HUES48 (cell line): ENCODE measurements around the gene CCDC124.
A peak's percentile ranks its signal among the peaks of the same experiment; 100 is the strongest.

Experiments used
- H3K27ac ChIP-seq: one replicate; pipeline ENCODE4 v1.7.0; 2013; ENCODE audit warnings: low read depth, low read length, inconsistent platforms
- H3K27me3 ChIP-seq: 2 replicates; pipeline ENCODE4 v1.6.1; 2013; ENCODE audit warnings: mild to moderate bottlenecking, low read length; ENCODE audit not compliant: control insufficient read depth, insufficient read depth
- H3K36me3 ChIP-seq: 2 replicates; pipeline ENCODE4 v1.6.1; 2013; ENCODE audit warnings: low read length; ENCODE audit not compliant: control insufficient read depth, insufficient read depth
- H3K4me1 ChIP-seq: 2 replicates; pipeline ENCODE4 v1.6.1; 2013; ENCODE audit warnings: mild to moderate bottlenecking, low read length; ENCODE audit not compliant: control insufficient read depth, insufficient read depth
- H3K4me3 ChIP-seq: 2 replicates; pipeline ENCODE4 v1.5.1; 2013; ENCODE audit warnings: mild to moderate bottlenecking, low read depth, low read length
- H3K9ac ChIP-seq: 2 replicates; pipeline ENCODE4 v1.6.1; 2013; ENCODE audit warnings: mild to moderate bottlenecking, low read depth, low read length, moderate library complexity
- H3K9me3 ChIP-seq: 2 replicates; pipeline ENCODE4 v1.6.1; 2013; ENCODE audit warnings: low read length; ENCODE audit not compliant: control insufficient read depth, insufficient read depth

Gene CCDC124

DNA sequence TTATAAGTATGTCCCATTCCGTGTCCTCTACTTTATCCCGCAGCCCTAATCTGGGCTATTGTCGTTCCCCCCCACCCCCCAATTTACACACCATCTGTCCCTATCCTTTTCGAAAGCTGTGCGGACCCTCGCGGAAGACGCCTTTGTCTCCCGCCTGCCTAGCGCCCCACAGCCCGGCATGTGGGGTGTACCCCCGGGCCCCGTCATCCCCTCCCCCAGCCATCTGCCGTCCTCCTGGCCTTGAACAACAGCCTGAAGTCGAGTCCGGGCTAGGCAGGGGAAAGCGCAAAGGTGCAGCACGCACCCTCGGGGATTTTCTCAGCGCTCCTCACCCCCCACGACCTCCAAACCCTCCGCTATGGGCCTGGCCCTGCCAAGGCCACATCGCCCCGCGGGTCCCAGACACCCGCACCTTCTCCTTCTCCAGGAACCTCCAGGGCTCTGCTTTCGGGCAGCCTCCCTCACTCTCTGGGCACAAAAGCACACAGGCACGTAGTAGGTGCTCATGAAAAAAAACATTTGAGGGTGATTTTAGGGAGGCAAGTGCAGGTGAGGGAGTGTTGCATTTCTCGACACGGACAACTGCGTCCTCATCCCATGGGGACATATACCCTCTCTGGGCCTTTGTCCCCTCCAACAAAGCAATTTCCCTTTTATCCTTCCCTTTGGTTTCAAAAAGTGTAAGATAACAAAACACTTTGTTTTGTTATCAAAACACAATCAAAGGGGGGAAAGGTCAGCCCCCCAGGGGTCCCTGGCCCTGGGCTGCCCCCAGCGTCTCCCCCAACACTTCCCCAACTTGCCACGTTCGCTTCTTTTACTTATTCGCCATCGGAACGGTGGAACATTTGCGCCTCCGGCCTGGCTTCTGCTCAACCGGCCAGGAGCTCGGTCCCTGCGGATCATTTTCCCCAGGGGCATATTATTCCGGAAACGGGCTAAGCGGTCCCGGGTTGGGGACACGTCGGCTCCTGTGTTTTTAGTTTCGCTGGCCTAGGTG is 16.4 kb downstream of the CCDC124 start:
- peak overlapping the region; percentile 15; the same call in 1 of the 2 replicates for H3K9ac ChIP-seq
- peak overlapping the region; percentile 60 for H3K4me3 ChIP-seq
- H3K27ac ChIP-seq, result no peak overlapping the region
- 0 out of 2 replicates have a peak, but pooled peaks cover under 1% of the 10 kb centered on the region for H3K36me3 ChIP-seq
- H3K27me3 ChIP-seq, result peaks cover 55% of the 10 kb centered on the region
- H3K9me3 ChIP-seq, result no peaks in the 10 kb centered on the region
- peaks cover 26% of the 10 kb centered on the region for H3K4me1 ChIP-seq

DNA sequence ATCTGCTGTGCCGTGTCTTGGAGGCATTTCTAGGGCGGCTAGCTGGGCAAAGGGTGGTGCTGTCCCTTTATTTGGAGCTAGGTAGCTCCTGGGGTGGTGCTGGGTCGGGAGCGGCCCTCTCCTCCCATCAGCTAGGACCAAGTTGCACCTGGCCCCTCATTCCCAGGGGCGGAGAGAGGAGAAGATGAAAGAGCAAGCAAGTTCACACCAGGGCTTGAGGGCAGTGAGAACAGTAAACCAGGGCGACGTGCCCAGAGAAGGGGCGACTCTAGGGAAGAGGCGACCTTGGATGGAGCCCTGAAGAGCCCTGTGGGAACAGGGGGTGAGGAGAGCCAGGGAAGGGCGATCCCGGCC is 17.1 kb downstream of the CCDC124 start:
- peak overlapping the region; percentile 60 for H3K4me3 ChIP-seq
- peaks cover 58% of the 10 kb centered on the region for H3K27me3 ChIP-seq

GRCh38 chr19:17950310-17951156 is 17.7 kb downstream of the CCDC124 start:
- H3K4me3 ChIP-seq, result peak overlapping the region; percentile 60
- H3K4me1 ChIP-seq, result peaks cover 26% of the 10 kb centered on the region
- H3K27me3 ChIP-seq, result peaks cover 58% of the 10 kb centered on the region
- H3K36me3 ChIP-seq, result no peaks in the 10 kb centered on the region
- H3K9ac ChIP-seq, result no peak overlapping the region
- H3K9me3 ChIP-seq, result no peaks in the 10 kb centered on the region
- peak overlapping the region; percentile 45 for H3K27ac ChIP-seq

More for the DNA sequence above, 17.1 kb downstream of the CCDC124 start:
- H3K4me1 ChIP-seq, result peaks cover 26% of the 10 kb centered on the region
- no peaks in the 10 kb centered on the region for H3K9me3 ChIP-seq
- H3K9ac ChIP-seq, result no peak overlapping the region
- peak overlapping the region; percentile 21 for H3K27ac ChIP-seq
- no peaks in the 10 kb centered on the region for H3K36me3 ChIP-seq

- no peaks in the 10 kb centered on the region for H3K36me3 ChIP-seq
- H3K9ac ChIP-seq, result no peak overlapping the region
- H3K27me3 ChIP-seq, result peaks cover 58% of the 10 kb centered on the region
- peaks cover 26% of the 10 kb centered on the region for H3K4me1 ChIP-seq
- H3K9me3 ChIP-seq, result no peaks in the 10 kb centered on the region
- peak overlapping the region; percentile 45 for H3K27ac ChIP-seq
- H3K4me3 ChIP-seq, result peak overlapping the region; percentile 60
Measured at GRCh38 chr19:17951157-17951989, 18.6 kb downstream of the CCDC124 start.

DNA sequence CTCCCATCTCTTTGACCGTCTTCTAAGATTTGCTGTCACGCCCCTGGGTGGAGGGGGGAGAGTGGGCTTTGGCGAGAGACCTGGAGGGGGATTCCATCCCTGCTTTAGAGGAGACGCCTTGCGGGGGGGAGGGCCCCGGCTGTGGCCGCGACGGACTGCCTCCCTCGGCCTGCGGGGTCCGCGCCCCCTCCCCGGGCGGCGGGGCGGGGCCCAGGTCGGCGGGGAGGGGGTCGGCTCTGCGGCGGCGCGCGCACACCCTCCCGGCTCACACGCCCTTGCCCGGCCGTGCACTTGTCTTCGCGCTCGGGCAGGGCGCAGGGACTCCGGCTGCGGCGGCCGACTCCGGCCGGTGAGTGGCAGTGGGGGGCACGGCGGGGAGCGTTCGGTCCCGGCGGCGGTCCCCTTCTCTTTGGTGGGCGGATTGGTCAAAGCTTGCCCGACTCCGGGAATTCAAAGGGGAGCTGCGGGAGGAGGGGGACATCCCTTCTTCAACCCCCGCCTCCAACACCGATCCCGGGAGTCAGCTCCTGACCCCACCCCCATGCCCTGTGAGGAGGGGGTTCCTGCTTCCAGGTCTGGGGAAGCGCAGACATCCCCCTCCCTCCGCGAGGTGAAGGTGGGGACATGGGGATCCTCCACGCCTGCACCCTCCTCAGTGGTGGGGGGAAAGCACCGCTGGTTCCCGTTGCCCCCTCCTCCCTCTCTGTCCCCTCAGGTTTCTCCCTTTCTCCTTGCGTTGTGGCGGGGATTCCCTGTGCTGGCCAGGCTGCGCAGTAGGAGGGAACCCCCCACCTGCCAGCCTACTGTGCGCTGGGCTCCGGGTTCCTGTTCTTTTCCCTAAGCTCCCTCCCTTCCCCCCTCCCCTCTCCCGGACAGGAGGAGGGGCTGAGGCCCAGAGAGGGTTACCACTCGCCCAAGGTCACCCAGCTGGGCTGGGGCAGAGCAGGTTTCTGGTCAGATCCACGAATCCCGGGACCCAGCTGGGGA is 19.5 kb downstream of the CCDC124 start:
- Histone ChIP-seq H3K4me1 (peaks cover 21% of the 10 kb centered on the region), H3K9ac (no peak overlapping the region)

GRCh38 chr19:17953316-17953801 is 20.5 kb downstream of the CCDC124 start:
- H3K36me3 ChIP-seq, result no peaks in the 10 kb centered on the region; the same call in 1 of the 2 replicates
- H3K9me3 ChIP-seq, result no peaks in the 10 kb centered on the region
- H3K4me1 ChIP-seq, result peaks cover 19% of the 10 kb centered on the region
- H3K9ac ChIP-seq, result no peak overlapping the region
- H3K27me3 ChIP-seq, result peaks cover 58% of the 10 kb centered on the region
- H3K4me3 ChIP-seq, result 0 out of 2 replicates have a peak overlapping the region, but pooled peaks have one; percentile 60
- H3K27ac ChIP-seq, result no peak overlapping the region

More for the DNA sequence above, 19.5 kb downstream of the CCDC124 start:
- no peaks in the 10 kb centered on the region for H3K9me3 ChIP-seq
- H3K27me3 ChIP-seq, result peaks cover 58% of the 10 kb centered on the region
- H3K4me3 ChIP-seq, result peak overlapping the region; percentile 60
- H3K36me3 ChIP-seq, result no peaks in the 10 kb centered on the region
- H3K27ac ChIP-seq, result no peak overlapping the region

- H3K36me3 ChIP-seq, result no peaks in the 10 kb centered on the region; the same call in 1 of the 2 replicates
- H3K4me3 ChIP-seq, result no peak overlapping the region
- H3K4me1 ChIP-seq, result peaks cover 19% of the 10 kb centered on the region
- no peaks in the 10 kb centered on the region for H3K9me3 ChIP-seq
- H3K27ac ChIP-seq, result no peak overlapping the region
- peaks cover 56% of the 10 kb centered on the region for H3K27me3 ChIP-seq
- no peak overlapping the region for H3K9ac ChIP-seq
Measured at GRCh38 chr19:17953869-17954268, 21.1 kb downstream of the CCDC124 start.

DNA sequence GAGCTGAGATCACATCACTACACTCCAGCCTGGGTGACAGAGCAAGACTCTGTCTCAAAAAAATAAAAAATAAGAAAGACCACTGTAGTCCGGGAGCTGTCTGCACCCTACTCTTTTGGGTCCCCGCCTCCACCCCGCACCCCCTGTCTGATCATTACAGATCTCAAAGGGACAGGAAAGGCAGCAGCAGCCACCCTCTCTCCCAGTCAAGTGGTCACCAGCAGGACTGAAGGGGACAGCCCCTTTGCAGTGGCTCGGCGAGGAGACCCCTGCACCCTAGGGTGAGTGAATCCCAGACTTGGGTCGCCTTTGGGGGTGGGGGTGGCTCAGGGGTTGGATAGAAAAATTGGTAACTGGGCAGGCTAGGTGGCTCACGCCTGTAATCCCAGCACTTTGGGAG is 21.6 kb downstream of the CCDC124 start:
- no peaks in the 10 kb centered on the region; the same call in 1 of the 2 replicates for H3K36me3 ChIP-seq
- no peak overlapping the region for H3K9ac ChIP-seq
- H3K9me3 ChIP-seq, result no peaks in the 10 kb centered on the region
- H3K27ac ChIP-seq, result no peak overlapping the region
- H3K4me1 ChIP-seq, result peaks cover 17% of the 10 kb centered on the region
- peaks cover 51% of the 10 kb centered on the region for H3K27me3 ChIP-seq
- H3K4me3 ChIP-seq, result no peak overlapping the region

DNA sequence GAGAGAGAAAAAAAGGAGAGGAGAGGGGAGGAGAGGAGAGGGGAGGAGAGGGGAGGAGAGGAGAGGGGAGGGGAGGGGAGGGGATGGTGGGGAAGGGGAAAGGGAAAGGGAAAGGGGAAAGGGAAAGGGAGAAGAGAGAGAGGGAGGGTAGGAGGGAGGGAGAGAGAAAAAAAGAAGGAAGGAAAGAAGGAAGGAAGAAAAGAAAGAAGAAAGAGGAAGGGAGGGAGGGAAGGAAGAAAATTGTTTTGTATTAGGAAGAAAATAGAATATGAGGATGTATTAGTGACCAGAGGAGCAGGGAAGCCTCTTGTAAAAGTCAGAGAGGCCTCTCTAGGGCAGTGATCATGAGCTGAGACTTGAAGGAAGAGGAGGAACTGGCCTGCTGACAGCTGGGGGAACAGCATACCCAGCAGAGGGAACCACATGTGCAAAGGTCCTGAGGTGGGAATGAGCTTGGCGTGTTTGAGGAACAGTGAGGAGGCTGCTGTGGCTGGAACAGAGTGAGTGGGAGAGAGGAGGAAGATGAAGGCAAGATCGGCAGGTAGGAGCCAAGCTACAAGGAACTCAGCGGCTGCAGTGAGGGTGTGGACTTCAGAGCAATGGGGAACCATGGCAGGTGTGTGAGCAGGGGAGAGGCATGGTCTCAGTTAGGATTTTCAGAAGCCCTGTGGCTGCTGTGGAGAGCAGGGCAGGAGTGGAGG is 24.5 kb downstream of the CCDC124 start:
- no peak overlapping the region for H3K4me3 ChIP-seq
- H3K9me3 ChIP-seq, result no peaks in the 10 kb centered on the region
- H3K4me1 ChIP-seq, result no peaks in the 10 kb centered on the region; the same call in 1 of the 2 replicates
- peaks cover 22% of the 10 kb centered on the region for H3K27me3 ChIP-seq
- no peak overlapping the region for H3K27ac ChIP-seq
- no peaks in the 10 kb centered on the region; the same call in 1 of the 2 replicates for H3K36me3 ChIP-seq
- H3K9ac ChIP-seq, result no peak overlapping the region
